Nephron (organoid): ENCODE data around the gene NAPA.

Experiments
- H3K27ac Mint-ChIP-seq, 3 experiments: 2 replicates each; pipeline ENCODE4 v1.8.0; 2020; ENCODE audit warnings: mixed read lengths in 3 of 3, mild to moderate bottlenecking in 2 of 3, moderate library complexity in 1 of 3
- H3K27me3 Mint-ChIP-seq: 2 replicates; pipeline ENCODE4 v1.8.0; 2021; ENCODE audit warnings: low read depth, mild to moderate bottlenecking, moderate library complexity, mixed read lengths
- H3K36me3 Mint-ChIP-seq: 2 replicates; pipeline ENCODE4 v1.8.0; 2020; ENCODE audit warnings: low read depth, mixed read lengths
- H3K4me1 Mint-ChIP-seq: 2 replicates; pipeline ENCODE4 v1.8.0; 2020; ENCODE audit warnings: mixed read lengths
- H3K4me3 Mint-ChIP-seq, 3 experiments: 2 replicates each; pipeline ENCODE4 v1.8.0; 2020; ENCODE audit warnings: mild to moderate bottlenecking in 3 of 3, mixed read lengths in 3 of 3, moderate library complexity in 2 of 3
- H3K9me3 Mint-ChIP-seq: 2 replicates; pipeline ENCODE4 v1.8.0; 2020; ENCODE audit warnings: mixed read lengths
- CTCF ChIP-seq, 3 experiments: fragments of 200-600 bp; sonication (generic); IDR thresholded peaks; one replicate each; pipeline ENCODE4 v1.5.0; 2021; ENCODE audit warnings: antibody characterized with exemption in 3 of 3; ENCODE audit not compliant: unreplicated experiment in 3 of 3

Gene NAPA

GRCh38 chr19:47507012-47507411, 7.9 kb downstream of the NAPA start:
- Mint-ChIP-seq H3K4me3 (no peak overlapping the region), H3K4me1 (peaks cover 37% of the 10 kb centered on the region), H3K36me3 (peaks cover 12% of the 10 kb centered on the region), H3K27ac (peak overlapping the region in 2 of 3 experiments; percentile 33 to 54), H3K9me3 (no peaks in the 10 kb centered on the region), H3K27me3 (no peaks in the 10 kb centered on the region)
- TF ChIP-seq CTCF (IDR thresholded peaks at IDR 0.05; ENCODE audit: unreplicated experiment in 3 of 3): no peak

GRCh38 chr19:47506459-47506858, 8.4 kb downstream of the NAPA start:
- no peaks in the 10 kb centered on the region for H3K27me3 Mint-ChIP-seq
- peak overlapping the region in 2 of 3 experiments; percentile 33 to 54 for H3K27ac Mint-ChIP-seq
- TF ChIP-seq CTCF (IDR thresholded peaks at IDR 0.05; ENCODE audit: unreplicated experiment in 3 of 3): no peak
- H3K4me3 Mint-ChIP-seq: no peak overlapping the region
- H3K36me3 Mint-ChIP-seq: peaks cover 16% of the 10 kb centered on the region
- H3K4me1 Mint-ChIP-seq: peaks cover 35% of the 10 kb centered on the region
- no peaks in the 10 kb centered on the region for H3K9me3 Mint-ChIP-seq

GRCh38 chr19:47505506-47505905, 9.4 kb downstream of the NAPA start:
- Mint-ChIP-seq H3K27me3 (no peaks in the 10 kb centered on the region), H3K4me1 (peaks cover 28% of the 10 kb centered on the region), H3K4me3 (no peak overlapping the region), H3K36me3 (peaks cover 17% of the 10 kb centered on the region), H3K9me3 (no peaks in the 10 kb centered on the region), H3K27ac (no peak overlapping the region)
- TF ChIP-seq CTCF (IDR thresholded peaks at IDR 0.05; ENCODE audit: unreplicated experiment in 3 of 3): no peak

GRCh38 chr19:47503826-47504150, 11.1 kb downstream of the NAPA start:
- no peak for TF ChIP-seq CTCF (IDR thresholded peaks at IDR 0.05; ENCODE audit: unreplicated experiment in 3 of 3)
- no peak overlapping the region for H3K27ac Mint-ChIP-seq
- peaks cover 17% of the 10 kb centered on the region for H3K4me1 Mint-ChIP-seq
- H3K36me3 Mint-ChIP-seq: peaks cover 17% of the 10 kb centered on the region
- H3K9me3 Mint-ChIP-seq: no peaks in the 10 kb centered on the region
- H3K4me3 Mint-ChIP-seq: no peak overlapping the region
- no peaks in the 10 kb centered on the region for H3K27me3 Mint-ChIP-seq

- H3K4me1 Mint-ChIP-seq: peaks cover 17% of the 10 kb centered on the region
- no peak for TF ChIP-seq CTCF (IDR thresholded peaks at IDR 0.05; ENCODE audit: unreplicated experiment in 3 of 3)
- H3K36me3 Mint-ChIP-seq: peaks cover 17% of the 10 kb centered on the region
- H3K27ac Mint-ChIP-seq: no peak overlapping the region
- H3K4me3 Mint-ChIP-seq: no peak overlapping the region
- no peaks in the 10 kb centered on the region for H3K27me3 Mint-ChIP-seq
- no peaks in the 10 kb centered on the region for H3K9me3 Mint-ChIP-seq
These were observed 11.6 kb downstream of the NAPA start for GRCh38 chr19:47503130-47503825.
